GM21786 (cell line): Measurements from ENCODE around the gene GMPR2.
A peak's percentile ranks its signal among the peaks of the same experiment; 100 is the strongest.

Experiments used
- ATAC-seq: cut with Tn5 transposase; IDR thresholded peaks from one replicate; pipeline ENCODE4 v1.9.1; 2021; ENCODE audit not compliant: unreplicated experiment

The GMPR2 gene

DNA sequence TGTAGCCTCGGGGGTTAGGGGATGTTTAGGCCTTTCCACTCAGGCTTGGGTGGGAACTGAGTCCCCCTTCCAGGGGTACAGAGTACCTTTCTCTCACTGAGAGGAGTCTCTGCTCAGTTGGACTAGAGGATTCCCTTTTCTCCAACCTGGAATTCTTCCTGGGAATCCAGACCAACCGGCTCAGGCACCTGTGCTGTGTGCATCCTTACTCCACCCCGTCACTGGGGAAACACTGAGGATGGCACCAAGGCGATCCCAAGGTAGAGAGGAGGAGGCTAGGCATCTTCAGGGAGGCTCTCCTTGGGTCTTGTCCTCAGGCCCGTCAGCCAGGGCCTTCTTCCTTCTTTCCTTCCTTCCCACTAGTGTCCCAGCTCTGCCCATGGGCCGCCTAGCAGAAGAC lies 31.1 kb downstream of the GMPR2 start:
- no peak for ATAC-seq

DNA sequence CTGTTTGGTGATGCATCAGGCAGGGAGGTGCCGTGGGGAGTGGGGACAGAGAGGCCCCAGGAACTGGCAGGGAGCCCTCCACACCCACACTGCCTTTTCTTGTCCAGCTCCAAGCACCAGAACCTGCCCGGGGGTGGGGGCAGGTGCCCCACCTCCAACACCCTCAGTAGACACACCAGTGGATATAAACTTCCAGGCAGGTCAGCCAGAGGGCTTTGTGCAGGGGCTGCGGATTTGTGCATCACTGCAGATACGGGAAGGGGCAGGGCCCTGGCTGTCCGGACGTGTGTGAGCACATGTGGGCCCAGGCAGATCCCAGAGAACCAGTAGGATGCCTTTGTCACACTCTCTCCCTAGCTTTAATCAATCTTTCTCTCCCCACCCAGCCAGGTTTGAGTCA lies 31.6 kb downstream of the GMPR2 start:
- ATAC-seq: no peak

DNA sequence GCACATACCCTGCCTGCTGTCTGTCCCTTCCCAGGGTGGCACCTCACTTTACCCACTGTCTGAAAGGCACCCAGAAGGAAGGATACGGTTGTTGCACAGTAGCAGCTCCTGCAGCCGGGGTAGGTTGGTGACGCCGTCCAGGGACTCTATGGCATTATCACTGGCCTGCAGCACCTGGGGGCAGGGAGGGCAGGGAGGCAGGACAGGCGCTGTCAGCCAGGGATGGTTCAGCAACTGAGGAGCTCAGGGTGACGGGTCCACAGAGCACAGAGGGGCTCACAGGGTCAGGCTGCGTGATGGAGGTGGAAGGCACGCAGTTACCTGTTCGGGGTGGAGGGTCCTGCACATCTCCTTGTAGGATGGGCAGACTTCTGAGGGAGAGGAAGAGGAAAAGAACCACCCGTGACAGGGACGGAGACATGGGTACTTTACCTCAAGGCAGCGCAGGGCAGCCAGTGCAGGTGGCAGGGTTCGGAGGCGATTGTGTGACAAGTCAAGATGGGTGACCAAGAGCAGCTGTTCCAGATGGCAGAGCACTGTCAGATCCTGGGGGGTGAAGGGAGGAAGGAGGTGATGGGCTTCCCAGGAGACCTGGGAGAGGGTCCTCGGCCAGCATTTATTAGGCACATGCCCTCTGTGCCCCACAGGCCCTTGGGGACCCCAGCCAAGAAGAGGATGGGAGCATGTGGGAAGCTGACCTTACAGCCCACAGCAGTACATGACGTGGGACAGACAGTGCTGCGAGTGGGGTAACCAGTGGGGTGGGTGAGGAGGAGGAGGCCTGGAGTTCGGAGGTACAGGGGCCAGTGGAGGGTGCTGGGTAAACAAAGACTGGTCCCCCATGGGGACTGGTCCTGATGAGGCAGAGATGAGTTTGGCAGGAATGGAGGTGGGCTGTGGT lies 33.9 kb downstream of the GMPR2 start:
- ATAC-seq: no peak

DNA sequence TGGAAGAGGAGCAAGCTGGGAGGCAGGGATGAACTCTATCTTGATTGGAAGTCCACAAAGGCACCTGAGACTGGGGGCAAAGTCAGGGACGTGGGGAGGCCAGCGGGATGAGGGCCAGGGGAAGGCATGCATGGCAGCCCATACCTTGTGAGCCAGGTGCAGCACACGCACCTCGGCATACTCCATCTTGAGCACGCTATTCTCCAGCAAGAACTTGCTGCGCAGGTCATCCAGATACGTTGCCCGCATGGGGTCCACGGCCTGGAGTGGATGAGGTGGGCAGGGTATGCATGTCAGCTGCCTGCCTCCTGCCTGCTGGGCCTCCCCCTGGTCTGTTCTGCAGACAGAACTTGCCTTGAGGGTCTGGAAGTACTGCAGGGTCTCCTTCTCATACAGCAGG lies 34.8 kb downstream of the GMPR2 start:
- no peak for ATAC-seq

DNA sequence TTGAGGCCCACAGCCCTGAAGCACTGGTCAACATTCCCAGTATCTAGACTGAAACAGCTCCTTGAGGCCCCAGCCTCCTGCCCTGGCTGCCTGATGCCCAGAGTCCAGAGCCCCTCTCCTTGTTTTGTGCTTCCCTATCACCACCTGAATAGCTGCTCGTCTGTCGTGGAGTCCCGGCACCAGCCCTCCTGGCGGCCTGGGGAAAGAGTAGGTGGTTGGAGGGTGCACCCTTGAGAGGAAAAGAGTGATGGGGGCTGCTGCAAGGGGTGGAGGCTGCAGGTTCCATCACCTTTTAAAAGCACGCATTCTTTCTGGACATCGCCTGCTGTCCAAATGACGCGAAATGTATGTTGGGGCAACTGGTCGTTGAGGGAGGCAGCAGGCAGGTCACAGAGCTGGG lies 35.5 kb downstream of the GMPR2 start:
- no peak for ATAC-seq

DNA sequence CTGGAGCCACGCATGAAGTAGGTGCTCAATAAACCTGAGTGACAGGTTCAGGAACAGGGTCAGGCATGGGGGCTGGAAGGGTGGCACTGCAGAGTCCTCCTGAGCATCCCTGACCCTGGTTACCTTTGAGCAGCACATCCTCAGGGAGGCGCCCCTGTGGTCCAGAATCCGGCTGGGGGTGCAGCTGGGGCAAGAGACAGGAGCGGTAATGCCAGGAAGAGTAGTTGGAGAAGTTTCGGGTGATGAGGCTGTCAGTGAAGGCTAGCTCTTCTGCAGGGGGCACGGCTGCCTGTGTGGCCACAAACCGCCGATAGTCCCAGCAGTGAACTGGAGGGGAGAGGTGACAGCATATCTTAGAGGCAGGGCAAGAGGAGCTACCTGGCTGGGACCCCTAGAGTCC lies 36.6 kb downstream of the GMPR2 start:
- ATAC-seq: no peak

DNA sequence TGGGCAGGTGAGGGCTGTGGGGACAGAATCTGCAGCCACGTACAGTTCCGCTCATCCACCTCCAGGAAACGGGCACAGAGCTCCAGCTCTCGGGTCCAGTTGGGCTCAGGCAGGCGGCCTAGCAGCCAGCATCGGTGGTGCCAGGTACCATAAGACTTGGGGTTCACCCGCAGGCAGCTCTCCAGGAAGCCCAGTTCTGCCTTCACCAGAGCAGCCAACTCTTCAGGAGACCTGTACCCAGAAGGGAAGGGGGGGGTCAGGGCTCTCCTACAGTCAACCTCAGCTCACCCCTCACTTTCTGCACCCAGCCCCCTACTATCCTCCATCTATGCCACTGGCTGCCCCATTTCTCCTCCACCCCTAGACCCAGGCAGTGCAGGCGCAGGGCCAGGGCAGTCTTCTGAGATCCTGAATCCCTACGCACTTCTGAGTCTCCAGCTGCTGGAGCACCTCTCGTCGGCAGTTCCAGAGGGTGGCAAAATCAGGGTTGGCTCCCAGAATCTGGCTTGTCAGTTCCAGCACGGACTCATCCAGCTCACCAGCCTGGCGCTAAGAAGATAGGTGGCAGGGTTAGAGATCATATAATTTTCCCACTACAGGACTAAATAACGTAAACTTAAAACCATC lies 37.3 kb downstream of the GMPR2 start:
- ATAC-seq: no peak

DNA sequence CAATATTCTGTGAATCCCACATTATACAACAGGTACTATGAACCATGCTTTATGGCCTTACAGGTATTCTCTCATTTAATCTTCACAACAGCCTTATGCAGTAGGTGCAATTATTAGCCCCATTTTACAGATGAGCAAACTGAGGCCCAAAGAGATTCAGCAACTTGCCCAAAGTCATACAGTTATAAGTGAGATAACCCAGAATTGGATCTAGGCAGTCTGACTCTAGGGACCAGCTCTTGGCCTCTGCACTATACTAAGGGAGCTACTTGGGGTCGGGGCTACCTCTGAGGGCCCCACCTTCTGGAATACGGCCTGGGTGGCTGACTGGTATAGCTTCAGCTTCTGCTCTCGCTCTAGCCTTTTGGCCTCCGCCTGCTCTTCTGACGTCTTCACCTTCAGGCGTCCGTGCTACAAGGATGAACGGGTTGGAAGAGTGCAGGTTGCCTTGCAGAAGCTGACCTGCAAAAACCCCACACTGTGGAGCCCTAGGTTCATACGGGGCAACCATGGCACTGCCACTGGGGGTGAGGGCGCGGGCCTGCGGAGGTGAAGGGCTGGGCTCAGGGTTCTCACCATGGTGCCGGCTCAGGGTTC lies 37.9 kb downstream of the GMPR2 start:
- ATAC-seq: no peak

DNA sequence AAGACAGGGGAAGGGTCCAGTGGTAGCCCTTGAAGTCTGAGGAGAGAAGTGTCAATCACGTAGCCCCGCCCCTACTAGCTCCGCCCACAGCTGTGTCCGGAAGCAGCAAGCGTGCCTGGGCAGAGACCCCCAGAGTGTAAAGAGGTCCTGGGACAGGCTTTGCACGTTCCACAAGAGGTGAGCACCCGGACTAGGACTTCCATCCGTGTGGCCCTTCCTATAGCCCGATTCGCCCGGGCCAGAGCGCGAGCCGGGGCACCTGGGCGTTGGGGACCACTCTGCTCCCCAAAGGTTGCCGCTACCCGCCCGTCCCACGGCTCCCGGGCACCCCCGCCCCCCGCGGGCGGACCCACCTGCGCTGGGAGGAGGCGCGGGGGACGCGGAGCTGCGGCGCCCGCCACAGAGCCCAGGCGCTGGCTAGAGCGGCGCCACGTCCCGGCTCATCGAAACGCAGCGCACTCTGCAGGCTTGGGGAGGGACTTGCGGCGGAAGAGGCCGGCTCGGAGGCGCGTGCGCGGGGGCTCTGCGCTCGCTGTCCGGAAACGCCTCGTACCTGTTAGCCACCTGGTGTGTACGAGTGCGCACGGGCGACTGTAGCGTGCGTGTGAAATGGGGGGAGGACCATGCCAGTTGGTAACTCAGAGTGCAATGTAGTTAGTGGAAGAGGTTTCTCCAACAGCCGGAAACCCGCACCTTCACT lies 38.6 kb downstream of the GMPR2 start, which contains the start of gene RABGGTA:
Gene RABGGTA, minus strand, starts transcription at position 464 of the 700 bp plus-strand sequence. CDS start 482 bp downstream, outside the sequence.
- peak; percentile 82 for ATAC-seq

DNA sequence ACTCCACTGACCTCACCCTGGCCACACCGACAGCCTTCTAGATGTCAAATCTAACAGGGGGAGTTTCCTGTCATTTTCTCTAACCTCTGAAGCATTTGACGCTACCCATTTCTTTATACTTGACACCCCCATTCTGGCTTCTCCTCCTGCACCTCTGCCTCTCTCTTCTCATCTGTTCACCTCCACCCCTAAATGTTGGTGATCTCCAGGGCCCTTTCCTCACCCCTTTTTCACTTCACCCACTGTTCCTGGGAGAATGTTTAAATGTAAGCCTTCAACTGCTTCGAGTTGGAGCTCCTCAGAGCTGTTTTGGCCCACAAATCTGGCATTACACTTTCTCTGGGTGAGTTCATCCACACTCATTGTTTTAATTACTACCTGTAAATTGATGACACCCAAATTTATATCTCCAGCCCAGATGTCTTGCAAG lies 39.1 kb downstream of the GMPR2 start:
- no peak for ATAC-seq

DNA sequence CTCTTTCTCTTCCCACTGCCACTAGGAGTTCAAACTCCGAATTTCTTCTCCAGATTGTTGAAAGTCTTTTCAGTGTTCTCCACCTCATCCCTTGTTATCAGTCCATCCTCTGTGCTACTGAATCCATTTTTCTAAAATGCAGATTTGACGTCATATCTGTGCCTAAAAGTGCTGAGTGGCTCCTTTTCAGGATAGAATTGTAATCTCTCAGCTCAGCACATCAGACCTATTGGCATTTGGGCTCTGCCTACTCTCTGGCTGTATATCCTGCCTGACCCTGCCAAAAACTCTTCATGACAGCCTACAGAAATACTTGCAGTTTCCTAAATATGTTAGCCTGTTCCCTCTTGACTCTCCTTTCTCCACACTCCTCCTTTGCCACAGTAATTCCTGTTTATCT lies 39.7 kb downstream of the GMPR2 start:
- no peak for ATAC-seq

DNA sequence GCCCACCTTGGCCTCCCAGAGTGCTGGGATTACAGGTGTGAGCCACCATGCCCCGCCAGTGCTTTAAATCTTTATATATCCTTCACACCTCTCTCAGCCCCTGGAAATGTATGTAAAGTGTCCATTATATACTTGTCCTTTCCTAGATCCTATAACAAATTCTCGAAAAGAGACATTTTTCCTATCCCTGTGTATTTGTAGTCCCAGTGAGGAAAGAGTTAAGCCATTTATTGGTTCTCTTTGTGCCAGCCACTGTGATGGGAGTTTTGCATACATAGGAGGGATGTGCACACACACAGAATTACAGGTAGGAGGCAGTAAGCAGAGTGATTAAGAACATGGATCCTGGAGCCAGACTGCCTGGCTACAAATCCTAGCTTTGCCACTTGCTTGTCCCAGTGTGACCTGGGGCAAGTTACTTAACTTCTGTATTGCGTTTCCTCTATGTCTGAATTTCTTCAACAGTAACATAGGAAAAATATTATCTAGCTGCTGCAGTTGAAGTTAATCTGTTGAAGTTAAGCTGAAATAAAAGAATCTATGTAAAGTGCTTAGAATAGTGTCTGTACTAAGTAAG lies 40.8 kb downstream of the GMPR2 start:
- no peak for ATAC-seq

DNA sequence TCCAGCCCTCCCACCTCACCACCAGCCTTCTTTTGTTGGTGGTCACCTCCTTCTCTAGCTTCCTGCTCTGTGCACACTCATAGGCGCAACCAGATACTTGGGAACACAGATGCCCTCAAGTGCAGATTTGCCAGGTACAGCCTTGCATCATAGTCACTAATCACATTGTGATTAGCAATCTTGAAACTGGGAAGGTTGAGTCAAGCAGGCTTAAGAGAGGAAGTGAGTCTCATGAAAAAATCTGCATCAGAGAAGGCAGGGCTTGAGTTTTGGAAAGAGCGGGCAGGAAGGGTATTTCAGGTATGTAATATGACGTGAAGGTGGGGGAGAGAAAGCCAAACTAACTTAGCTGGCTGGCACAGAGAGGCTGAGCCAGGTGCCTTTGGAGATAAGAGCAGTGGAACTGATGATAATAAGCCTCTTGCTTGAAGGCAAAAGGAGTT lies 41.4 kb downstream of the GMPR2 start:
- ATAC-seq: peak; percentile 51

DNA sequence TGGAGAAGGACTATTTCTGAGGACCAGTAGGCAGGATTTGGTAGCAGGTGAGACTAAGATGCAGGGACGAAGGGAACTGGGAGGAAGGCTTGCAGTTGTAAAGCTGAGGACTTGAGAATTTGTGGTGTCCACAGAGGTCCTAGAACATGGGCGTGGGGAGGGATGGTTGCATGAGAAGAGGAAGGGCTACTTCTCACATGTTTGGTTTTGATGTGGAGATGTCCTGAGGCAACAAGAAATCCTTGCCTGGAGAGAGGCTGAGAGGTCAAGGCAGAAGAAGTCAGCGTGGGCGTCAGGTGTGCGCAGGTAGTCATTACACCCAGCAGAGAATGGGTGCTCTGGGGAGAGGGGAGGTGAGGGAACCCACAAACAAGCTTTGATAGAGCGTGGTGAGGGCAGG lies 44.3 kb downstream of the GMPR2 start:
- no peak for ATAC-seq

DNA sequence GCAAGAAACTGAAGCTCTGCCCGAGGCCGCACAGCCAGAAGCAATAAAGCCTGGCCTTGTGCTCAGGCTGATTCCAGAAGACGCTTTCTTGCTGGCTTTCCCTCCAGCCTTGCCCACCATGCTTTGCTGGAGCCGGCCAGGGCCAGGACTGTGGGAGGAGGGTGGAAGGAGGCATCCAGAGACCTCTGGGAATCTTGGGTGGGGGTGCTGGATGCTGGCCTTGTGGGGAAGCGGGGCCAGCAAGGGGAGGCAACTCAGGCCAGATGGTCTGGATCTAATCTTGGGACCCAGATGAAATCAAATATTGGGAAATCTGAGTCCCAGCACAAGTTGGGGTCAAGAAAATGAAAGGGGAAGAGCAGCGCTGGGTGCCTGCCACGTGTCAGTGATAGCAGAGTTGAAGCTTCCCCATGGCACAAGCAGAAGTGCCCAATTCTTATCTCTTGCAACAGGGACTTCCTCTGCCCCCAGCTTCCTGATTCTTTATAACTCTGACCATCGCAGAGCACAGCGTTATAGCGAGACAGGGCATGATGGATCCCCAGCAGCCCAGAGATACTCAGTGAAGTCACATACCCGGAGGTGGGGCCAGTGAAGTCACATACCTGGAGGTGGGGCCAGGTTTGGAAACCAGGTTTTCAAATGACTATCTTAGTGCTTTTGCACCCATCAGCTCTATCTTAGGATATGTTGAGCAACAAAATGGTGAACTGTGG lies 45.0 kb downstream of the GMPR2 start:
- ATAC-seq: no peak

DNA sequence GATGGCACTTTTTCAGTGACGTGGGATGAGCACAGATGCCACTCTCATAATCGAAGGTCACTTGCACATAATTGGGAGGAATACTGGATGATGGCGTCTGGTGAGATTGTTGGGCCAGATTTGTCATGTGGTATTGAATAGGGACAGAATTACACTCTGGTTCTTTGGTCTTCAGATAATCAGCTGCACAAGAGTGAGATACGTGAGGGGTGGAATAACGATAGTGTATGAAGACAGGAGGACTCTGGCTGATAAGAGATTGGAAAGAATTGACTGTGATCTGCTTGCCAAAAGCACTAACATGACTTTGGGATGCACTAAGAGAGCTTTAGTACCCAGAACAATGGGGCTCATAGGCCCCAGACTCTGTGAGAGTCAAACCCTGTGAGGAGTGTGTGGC lies 45.7 kb downstream of the GMPR2 start:
- ATAC-seq: no peak

DNA sequence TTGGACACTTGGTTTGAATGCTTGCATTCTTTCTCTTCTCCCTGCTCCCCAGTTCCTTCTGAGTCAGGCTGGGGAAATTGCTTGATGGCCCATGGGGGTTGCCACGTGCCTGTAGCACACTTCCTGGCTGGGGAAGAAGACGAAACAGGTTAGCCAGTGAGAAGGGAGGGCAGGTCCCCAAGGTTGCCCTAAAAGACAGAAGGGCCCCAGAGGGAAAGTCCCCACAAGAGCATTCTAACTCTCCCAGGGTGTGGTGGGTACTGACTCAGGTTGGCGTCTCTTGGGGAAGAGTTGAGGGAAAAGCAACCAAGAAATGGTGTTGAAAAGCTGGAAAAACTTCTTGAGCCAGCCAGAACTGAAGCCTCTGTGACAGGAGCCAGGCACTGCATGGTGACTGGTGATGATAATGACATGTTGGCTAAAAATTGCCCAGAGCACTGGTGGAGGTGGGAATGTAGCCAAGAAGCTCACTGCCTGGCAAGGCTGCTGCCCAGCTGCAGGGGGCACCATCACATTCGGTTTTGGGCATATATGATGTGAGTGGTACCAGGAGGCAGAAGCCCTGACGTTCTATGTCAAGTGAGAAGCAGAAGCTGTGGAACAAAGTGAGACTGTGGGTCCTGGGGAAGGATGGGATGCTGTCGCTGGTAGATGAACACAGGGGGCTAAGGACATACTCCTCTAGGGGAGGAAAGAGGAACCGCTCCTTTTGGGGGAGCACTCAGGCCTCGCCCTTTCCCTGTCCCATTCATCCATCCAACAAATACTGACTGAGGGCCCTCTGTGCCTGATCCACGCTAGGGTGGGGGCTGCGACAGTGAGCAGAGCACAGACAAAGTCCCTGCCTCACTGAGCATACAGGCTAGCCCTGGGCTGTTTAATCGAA lies 46.8 kb downstream of the GMPR2 start:
- peak; percentile 81 for ATAC-seq

DNA sequence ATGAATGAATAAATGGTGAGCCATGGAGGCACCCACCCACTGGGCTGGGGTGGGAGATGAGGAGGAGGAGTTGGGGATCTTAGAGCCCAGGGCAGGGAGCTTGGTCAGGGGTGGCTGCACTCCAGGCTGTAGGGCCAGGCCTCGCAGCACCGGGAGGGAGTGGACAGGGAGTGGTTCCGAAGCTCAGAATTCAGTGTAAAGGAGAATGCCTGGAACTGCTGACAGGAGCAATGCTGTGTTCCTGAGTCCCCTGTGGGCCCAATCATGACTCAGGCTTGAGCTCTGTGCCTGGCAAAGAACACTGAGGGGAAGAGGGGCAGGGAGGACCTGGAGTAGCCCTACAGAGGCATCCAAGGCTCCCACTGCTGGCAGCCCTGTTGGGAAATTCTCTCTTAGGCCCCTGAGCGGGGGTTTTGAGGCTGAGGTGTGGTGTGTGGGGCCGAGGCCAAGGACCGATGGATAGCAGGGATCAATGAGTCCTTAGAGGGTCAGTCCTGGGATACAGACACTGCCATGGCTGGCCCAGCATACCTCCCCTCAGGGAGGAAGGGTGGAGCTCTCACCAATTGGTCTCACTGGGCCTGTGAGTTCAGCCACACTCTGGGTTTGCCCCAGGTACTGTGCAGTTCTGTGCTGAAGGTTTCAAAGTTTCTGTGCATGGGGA lies 48.2 kb downstream of the GMPR2 start:
- no peak for ATAC-seq

DNA sequence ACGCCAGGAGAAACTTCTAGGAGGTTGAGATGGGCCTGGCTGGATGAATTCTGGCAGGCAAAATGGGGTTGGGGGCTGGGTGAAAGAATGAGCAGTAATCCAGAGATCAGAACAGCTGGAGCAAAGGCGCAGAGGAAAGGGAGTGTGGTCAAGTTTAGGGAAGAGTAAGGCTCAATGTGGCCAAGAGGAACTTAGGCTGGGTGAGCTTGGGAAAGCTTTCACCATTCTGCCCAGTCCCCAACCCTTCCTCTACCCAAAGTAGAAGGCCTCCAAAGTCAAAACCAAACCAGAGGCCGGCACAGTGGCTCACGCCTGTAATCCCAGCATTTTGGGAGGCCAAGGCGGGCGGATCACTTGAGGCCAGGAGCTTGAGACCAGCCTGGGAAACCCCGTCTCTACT lies 48.9 kb downstream of the GMPR2 start:
- no peak for ATAC-seq
